Hippocampal formation (tissue), 2 donors: ENCODE measurements around the gene ZNF426.

Source experiments
- DNase-seq, 2 donors: peaks; one replicate each; lab custom pipeline; 2025; lab: John Stamatoyannopoulos, UW

ZNF426 gene

GRCh38 chr19:9498183-9498902 is 40.1 kb downstream of the ZNF426 start, which contains the start of gene ZNF560:
Gene ZNF560 (minus strand): TSS chr19:9498616. CDS start chr19:9475313, 23,303 bp downstream.
- no peak for DNase-seq

- DNase-seq, result no peak
These were observed 44.3 kb downstream of the ZNF426 start for GRCh38 chr19:9494096-9494495.

GRCh38 chr19:9487016-9487415 is 51.4 kb downstream of the ZNF426 start:
- DNase-seq, result no peak

- no peak for DNase-seq
These were observed 53.3 kb downstream of the ZNF426 start for GRCh38 chr19:9485140-9485539.

- no peak for DNase-seq
These were observed 63.5 kb downstream of the ZNF426 start for GRCh38 chr19:9474975-9475374.
